Neuronal stem cell (in vitro differentiated cells): ENCODE results near the gene PPP1R7.

Experiments
- DNase-seq: peaks from one replicate; pipeline ENCODE4 v3.0.0-alpha.2; 2013; ENCODE audit warnings: low spot score
- H2AFZ ChIP-seq: one replicate; pipeline ENCODE4 v1.6.1; 2013; ENCODE audit warnings: mild to moderate bottlenecking, low read length, inconsistent platforms
- H2AK5ac ChIP-seq: 2 replicates; pipeline ENCODE4 v1.6.1; 2013; ENCODE audit warnings: low read depth, mild to moderate bottlenecking, inconsistent platforms, low read length, moderate library complexity, mixed read lengths
- H2BK120ac ChIP-seq: 2 replicates; pipeline ENCODE4 v1.6.1; 2013; ENCODE audit warnings: low read depth, mild to moderate bottlenecking, inconsistent platforms, low read length, moderate library complexity, mixed read lengths
- H2BK12ac ChIP-seq: one replicate; pipeline ENCODE4 v1.6.1; 2013; ENCODE audit warnings: low read length, inconsistent platforms
- H2BK15ac ChIP-seq: 2 replicates; pipeline ENCODE4 v1.6.1; 2013; ENCODE audit warnings: mild to moderate bottlenecking, low read length, inconsistent platforms, mixed read lengths
- H2BK5ac ChIP-seq: one replicate; pipeline ENCODE4 v1.6.1; 2013; ENCODE audit warnings: inconsistent platforms, mild to moderate bottlenecking, low read length, moderate library complexity
- H3K14ac ChIP-seq: one replicate; pipeline ENCODE4 v1.6.1; 2013; ENCODE audit warnings: low read length, inconsistent platforms
- H3K18ac ChIP-seq: 2 replicates; pipeline ENCODE4 v1.6.1; 2013; ENCODE audit warnings: low read length, inconsistent platforms
- H3K23ac ChIP-seq: 2 replicates; pipeline ENCODE4 v1.6.1; 2013; ENCODE audit warnings: low read depth, mild to moderate bottlenecking, mixed read lengths, low read length, inconsistent platforms; ENCODE audit not compliant: poor library complexity
- H3K27ac ChIP-seq: replicated peaks from 3 replicates; pipeline ENCODE4 v1.5.1; 2013; ENCODE audit warnings: low read length, inconsistent platforms
- H3K27me3 ChIP-seq, 3 experiments: 2 replicates each; pipeline ENCODE4 v1.6.1; 2013; ENCODE audit warnings: low read length in 3 of 3, mild to moderate bottlenecking in 2 of 3, inconsistent platforms in 1 of 3, low read depth in 1 of 3, mixed read lengths in 1 of 3, moderate library complexity in 1 of 3; ENCODE audit not compliant: control insufficient read depth in 3 of 3, insufficient read depth in 3 of 3
- H3K36me3 ChIP-seq, 2 donors: replicated peaks in 1 of 2; 2 replicates each; pipeline ENCODE4 v1.6.1; 2013; ENCODE audit warnings: low read length in 2 of 2; ENCODE audit not compliant: control insufficient read depth in 2 of 2, insufficient read depth in 2 of 2
- H3K4ac ChIP-seq: 2 replicates; pipeline ENCODE4 v1.6.1; 2013; ENCODE audit warnings: inconsistent platforms, mild to moderate bottlenecking, low read length, moderate library complexity
- H3K4me1 ChIP-seq, 2 donors: 1 replicate in 1 of 2; 2 replicates in 1 of 2; pipeline ENCODE4 v1.6.1; 2013; ENCODE audit warnings: low read length in 2 of 2, low read depth in 1 of 2; ENCODE audit not compliant: control insufficient read depth in 2 of 2, insufficient read depth in 1 of 2
- H3K4me2 ChIP-seq: one replicate; pipeline ENCODE4 v1.6.1; 2013; ENCODE audit warnings: mild to moderate bottlenecking, low read length, inconsistent platforms; ENCODE audit not compliant: insufficient read depth, poor library complexity, severe bottlenecking
- H3K4me3 ChIP-seq, 2 donors: 2 replicates each; pipeline ENCODE4 v1.5.1; 2013; ENCODE audit warnings: low read length in 2 of 2, mild to moderate bottlenecking in 2 of 2, inconsistent platforms in 1 of 2, moderate library complexity in 1 of 2
- H3K79me1 ChIP-seq: one replicate; pipeline ENCODE4 v1.6.1; 2013; ENCODE audit warnings: low read depth, mild to moderate bottlenecking, inconsistent platforms, low read length, moderate library complexity
- H3K9ac ChIP-seq: one replicate; pipeline ENCODE4 v1.6.1; 2013; ENCODE audit warnings: mild to moderate bottlenecking, low read depth, low read length, inconsistent platforms; ENCODE audit not compliant: poor library complexity
- H3K9me3 ChIP-seq, 2 donors: replicated peaks in 1 of 2; 2 replicates each; pipeline versions ENCODE3 to v1.6.1; 2013; ENCODE audit warnings: low read length in 2 of 2, mild to moderate bottlenecking in 2 of 2, inconsistent platforms in 1 of 2, low read depth in 1 of 2, mixed read lengths in 1 of 2, moderate library complexity in 1 of 2; ENCODE audit not compliant: control insufficient read depth in 2 of 2, insufficient read depth in 1 of 2
- H4K8ac ChIP-seq: one replicate; pipeline ENCODE4 v1.6.1; 2013; ENCODE audit warnings: low read depth, mild to moderate bottlenecking, inconsistent platforms, low read length, moderate library complexity
- H4K91ac ChIP-seq: one replicate; pipeline ENCODE4 v1.6.1; 2013; ENCODE audit warnings: low read length, low read depth, mild to moderate bottlenecking, inconsistent platforms; ENCODE audit not compliant: poor library complexity
- whole genome bisulfite sequencing, 2 donors: extraction: QIAGEN DNeasy Blood & Tissue Kit; methylation state at CpG; one replicate each; pipeline ENCODE4 v1.1.7; 2013; ENCODE audit warnings: missing lambda C conversion rate in 2 of 2, mixed read lengths in 1 of 2; ENCODE audit not compliant: insufficient read length in 2 of 2, insufficient replicate concordance in 1 of 2; ENCODE audit errors: extremely low coverage in 2 of 2; 5-methylcytosine and 5-hydroxymethylcytosine counted together

Gene PPP1R7

DNA sequence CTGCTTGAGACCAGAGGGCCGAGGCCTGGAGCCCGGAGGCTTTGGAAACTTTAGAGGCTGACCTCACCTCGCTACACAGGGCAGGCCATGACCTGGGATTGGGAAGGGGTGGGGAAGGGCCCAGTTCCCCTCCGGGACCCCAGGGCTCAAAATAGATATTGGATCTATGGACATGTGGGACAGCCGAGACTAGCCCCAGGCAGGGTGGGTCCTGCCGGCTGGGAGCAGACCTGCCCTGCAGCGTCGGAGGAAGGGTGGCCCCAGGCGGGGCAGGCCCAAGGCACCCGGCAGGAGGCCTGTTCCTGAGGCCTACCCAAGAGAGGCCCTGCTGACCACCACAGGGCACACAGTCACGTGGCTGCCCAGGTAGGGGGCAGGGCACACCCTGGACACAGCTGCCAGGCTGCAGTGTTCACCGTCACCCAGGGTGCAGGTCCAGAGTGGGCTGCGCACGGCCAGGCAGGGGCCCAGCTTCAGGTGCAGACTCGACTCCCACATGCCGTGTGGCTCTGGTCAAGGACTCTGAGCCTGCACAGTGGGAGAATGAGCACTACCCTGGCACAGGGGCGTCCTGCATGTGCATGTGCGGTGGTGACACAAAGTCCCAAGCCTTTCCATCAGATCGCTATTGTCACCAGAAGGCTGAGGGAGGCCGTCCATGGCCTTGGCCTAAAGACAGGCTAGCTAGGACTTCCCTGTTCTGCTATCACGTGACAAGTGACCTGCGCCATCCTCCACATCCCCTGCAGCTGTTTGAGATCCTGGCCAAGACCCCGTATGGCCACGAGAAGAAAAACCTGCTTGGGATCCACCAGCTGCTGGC is 51.4 kb downstream of the PPP1R7 start:
- Histone ChIP-seq H2BK15ac (no peak overlapping the region), H2BK12ac (no peak overlapping the region), H3K4ac (no peak overlapping the region), H2AFZ (no peak overlapping the region), H3K14ac (peak overlapping the region; percentile 75), H3K23ac (no peak overlapping the region), H3K18ac (no peak overlapping the region), H3K36me3 (no peaks in the 10 kb centered on the region), H3K27ac (no peak overlapping the region), H2AK5ac (peak overlapping the region; percentile 25), H3K9me3 (no peaks in the 10 kb centered on the region), H3K27me3 (peaks cover 0 to 20% (median 0%) of the 10 kb centered on the region in 3 experiments), H3K4me1 (peaks cover 0 to 2% of the 10 kb centered on the region in 2 donors), H2BK120ac (no peak overlapping the region), H3K4me2 (no peak overlapping the region), H3K9ac (peak overlapping the region; percentile 38), H4K91ac (no peak overlapping the region), H2BK5ac (no peak overlapping the region), H3K4me3 (no peak overlapping the region), H4K8ac (no peak overlapping the region), H3K79me1 (peaks cover 2% of the 10 kb centered on the region)
- no peak for DNase-seq
- WGBS, 2 donors, result no CpG with 5 or more reads among the region's 24 CpGs

DNA sequence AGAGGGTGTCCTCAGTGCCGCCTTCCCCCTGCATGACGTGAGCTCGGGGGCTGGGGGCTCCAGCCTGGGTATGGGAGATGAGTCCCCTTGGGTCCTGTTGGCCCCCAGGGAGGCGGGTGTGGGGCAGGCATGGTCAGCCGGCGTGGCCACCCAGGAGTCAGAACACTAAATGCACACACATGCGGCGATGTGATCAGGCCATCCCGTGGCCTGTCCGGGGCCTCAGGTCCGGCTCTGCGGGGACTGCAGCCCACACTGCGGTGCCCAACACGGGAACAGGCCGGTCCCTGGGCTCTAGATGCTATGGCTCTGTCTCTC is 52.0 kb downstream of the PPP1R7 start:
- H3K27me3 ChIP-seq, result peaks cover 0 to 17% (median 0%) of the 10 kb centered on the region in 3 experiments
- no peak overlapping the region for H3K4me3 ChIP-seq
- no peak overlapping the region for H4K8ac ChIP-seq
- no peak overlapping the region for H3K4ac ChIP-seq
- no peak overlapping the region for H2BK5ac ChIP-seq
- H4K91ac ChIP-seq, result no peak overlapping the region
- peak overlapping the region; percentile 75 for H3K14ac ChIP-seq
- H3K4me1 ChIP-seq, result peaks cover 0 to 2% of the 10 kb centered on the region in 2 donors
- H3K4me2 ChIP-seq, result no peak overlapping the region
- H3K23ac ChIP-seq, result no peak overlapping the region
- H3K9me3 ChIP-seq, result no peaks in the 10 kb centered on the region
- no peak overlapping the region for H2BK12ac ChIP-seq
- peak overlapping the region; percentile 75 for H2BK15ac ChIP-seq
- H3K9ac ChIP-seq, result no peak overlapping the region
- no peaks in the 10 kb centered on the region for H3K36me3 ChIP-seq
- H3K79me1 ChIP-seq, result peaks cover 2% of the 10 kb centered on the region
- no peak overlapping the region for H2AFZ ChIP-seq
- no peak overlapping the region for H3K27ac ChIP-seq
- H2AK5ac ChIP-seq, result peak overlapping the region; percentile 25
- no peak for DNase-seq
- no CpG with 5 or more reads among the region's 15 CpGs for WGBS, 2 donors
- no peak overlapping the region for H3K18ac ChIP-seq
- H2BK120ac ChIP-seq, result no peak overlapping the region

- DNase-seq, result no peak
- Histone ChIP-seq H2BK5ac (no peak overlapping the region), H3K27me3 (peaks cover 0 to 20% (median 0%) of the 10 kb centered on the region in 3 experiments), H3K9me3 (no peaks in the 10 kb centered on the region), H3K4me2 (no peak overlapping the region), H2AFZ (no peak overlapping the region), H4K8ac (no peak overlapping the region), H4K91ac (no peak overlapping the region), H2BK15ac (no peak overlapping the region), H3K18ac (peak overlapping the region; percentile 64), H3K36me3 (no peaks in the 10 kb centered on the region), H3K14ac (no peak overlapping the region), H3K23ac (no peak overlapping the region), H3K9ac (no peak overlapping the region), H2BK12ac (no peak overlapping the region), H3K4me1 (peaks cover 0 to 2% of the 10 kb centered on the region in 2 donors), H2BK120ac (no peak overlapping the region), H2AK5ac (no peak overlapping the region), H3K79me1 (peaks cover 2% of the 10 kb centered on the region), H3K4me3 (no peak overlapping the region), H3K4ac (no peak overlapping the region), H3K27ac (no peak overlapping the region)
- no CpG with 5 or more reads among the region's 9 CpGs for WGBS, 2 donors
Observed at GRCh38 chr2:241202681-241203080, 52.4 kb downstream of the PPP1R7 start.

DNA sequence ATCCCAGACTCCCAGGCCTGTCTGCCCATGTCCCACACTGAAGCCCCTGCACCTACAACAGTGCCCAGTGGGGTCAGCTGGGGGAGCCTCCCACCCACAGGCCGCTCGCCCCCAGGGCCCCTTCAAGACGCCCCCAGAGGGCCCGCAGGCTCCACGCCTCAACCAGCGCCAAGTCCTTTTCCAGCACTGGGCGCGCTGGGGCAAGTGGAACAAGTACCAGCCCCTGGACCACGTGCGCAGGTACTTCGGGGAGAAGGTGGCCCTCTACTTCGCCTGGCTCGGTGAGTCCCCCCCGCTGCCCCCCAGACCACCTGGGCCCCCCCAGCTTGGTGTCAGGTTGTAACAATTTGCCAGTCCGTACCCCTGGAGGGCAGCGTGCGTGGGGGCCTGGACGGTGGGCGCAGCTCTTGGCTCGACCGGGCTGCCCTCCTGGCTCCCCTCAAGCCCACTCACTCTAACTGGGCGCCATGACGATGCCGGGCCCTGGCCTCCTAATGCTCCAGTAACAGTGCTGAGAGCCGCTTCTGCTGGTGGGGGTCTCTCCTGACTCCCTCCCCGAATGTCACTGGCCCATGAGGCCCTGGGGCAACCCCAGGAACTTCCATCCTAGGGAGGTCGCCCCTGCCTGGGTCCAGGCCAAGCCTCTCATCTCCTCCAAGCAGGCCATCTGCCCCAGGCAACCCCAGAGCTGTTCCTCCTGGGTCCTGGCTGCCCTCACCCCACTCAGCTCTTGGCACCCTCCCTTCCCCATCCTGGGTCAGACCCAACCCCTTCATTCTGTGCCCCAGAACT is 53.1 kb downstream of the PPP1R7 start:
- Histone ChIP-seq H3K14ac (peak overlapping the region; percentile 56), H3K9me3 (no peaks in the 10 kb centered on the region), H3K4ac (no peak overlapping the region), H3K79me1 (peaks cover 2% of the 10 kb centered on the region), H3K23ac (peak overlapping the region; percentile 65), H3K36me3 (no peaks in the 10 kb centered on the region), H3K27ac (no peak overlapping the region), H2BK12ac (peak overlapping the region; percentile 90), H2BK15ac (peak overlapping the region; percentile 37), H3K9ac (no peak overlapping the region), H2BK5ac (no peak overlapping the region), H4K91ac (no peak overlapping the region), H3K4me2 (no peak overlapping the region), H2BK120ac (no peak overlapping the region), H4K8ac (no peak overlapping the region), H3K4me3 (no peak overlapping the region), H3K4me1 (peaks cover 0 to 2% of the 10 kb centered on the region in 2 donors), H2AK5ac (peak overlapping the region; percentile 96), H3K27me3 (peaks cover 0 to 22% (median 0%) of the 10 kb centered on the region in 3 experiments), H2AFZ (no peak overlapping the region), H3K18ac (peak overlapping the region; percentile 90)
- WGBS, 2 donors, result no CpG with 5 or more reads among the region's 27 CpGs
- DNase-seq, result no peak
